B cell (primary cell): ENCODE data around the gene PIK3C2G.

ENCODE experiments used
- CTCF ChIP-seq: fragments of 200-600 bp; IDR thresholded peaks from one replicate; pipeline ENCODE4 v1.8.0; 2022; ENCODE audit warnings: antibody characterized with exemption, mild to moderate bottlenecking
- EZH2 ChIP-seq: IDR thresholded peaks from 2 replicates; pipeline ENCODE4 v1.6.1; 2012; ENCODE audit warnings: borderline replicate concordance, low read depth, mild to moderate bottlenecking, moderate library complexity, low read length; ENCODE audit not compliant: insufficient read depth, poor library complexity, severe bottlenecking

- no peak for TF ChIP-seq CTCF
- TF ChIP-seq EZH2 = no peak
Measured at GRCh38 chr12:18470251-18470650, 208.9 kb downstream of the PIK3C2G start.
